HG02870 (cell line): ENCODE measurements around the gene NDUFA11.
A peak's percentile ranks its signal among the peaks of the same experiment; 100 is the strongest.

Experiments
- ATAC-seq: cut with Tn5 transposase; IDR thresholded peaks from one replicate; pipeline ENCODE4 v1.9.1; 2021; ENCODE audit warnings: mild to moderate bottlenecking, moderate library complexity; ENCODE audit not compliant: unreplicated experiment

Gene NDUFA11

DNA sequence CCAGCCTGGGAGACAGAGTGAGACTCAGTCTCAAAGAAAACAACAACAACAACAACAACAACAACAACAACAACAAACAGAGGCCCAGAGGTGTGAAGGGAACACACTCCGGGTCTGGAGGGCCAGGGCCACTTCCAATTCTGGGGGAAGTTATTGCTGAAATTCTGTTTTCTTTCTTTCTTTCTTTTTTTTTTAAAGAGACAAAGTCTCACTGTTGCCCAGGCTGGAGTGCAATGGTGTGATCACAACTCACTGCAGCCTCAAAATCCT, 7.0 kb upstream of the NDUFA11 start:
- ATAC-seq: no peak

DNA sequence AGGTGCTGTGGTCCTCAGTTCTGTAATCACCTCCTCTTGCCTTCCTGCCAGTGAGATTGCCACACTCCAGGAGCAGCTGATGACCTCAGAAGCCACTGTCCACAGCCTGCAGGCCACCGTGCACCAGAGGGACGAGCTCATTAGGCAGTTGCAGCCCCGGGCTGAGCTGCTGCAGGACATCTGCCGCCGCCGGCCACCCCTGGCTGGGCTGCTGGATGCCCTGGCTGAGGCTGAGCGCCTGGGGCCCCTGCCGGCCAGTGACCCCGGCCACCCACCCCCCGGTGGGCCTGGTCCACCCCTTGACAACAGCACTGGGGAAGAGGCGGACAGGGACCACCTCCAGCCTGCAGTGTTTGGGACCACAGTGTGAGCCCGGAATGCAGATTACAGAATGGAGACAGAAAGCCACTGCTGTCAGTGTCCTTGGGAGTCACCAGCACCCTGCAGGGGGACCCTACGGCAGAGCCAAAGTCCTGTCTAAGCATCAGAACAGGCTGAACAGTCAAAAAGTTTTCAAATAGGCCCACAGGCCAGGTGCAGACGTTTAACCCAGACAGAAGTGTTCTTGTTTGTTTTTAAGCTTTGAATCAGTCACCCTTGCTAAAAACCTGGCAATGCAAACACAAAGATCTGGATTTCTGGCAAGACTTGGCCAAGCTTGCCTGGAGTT, 5.3 kb upstream of the NDUFA11 start:
- no peak for ATAC-seq

DNA sequence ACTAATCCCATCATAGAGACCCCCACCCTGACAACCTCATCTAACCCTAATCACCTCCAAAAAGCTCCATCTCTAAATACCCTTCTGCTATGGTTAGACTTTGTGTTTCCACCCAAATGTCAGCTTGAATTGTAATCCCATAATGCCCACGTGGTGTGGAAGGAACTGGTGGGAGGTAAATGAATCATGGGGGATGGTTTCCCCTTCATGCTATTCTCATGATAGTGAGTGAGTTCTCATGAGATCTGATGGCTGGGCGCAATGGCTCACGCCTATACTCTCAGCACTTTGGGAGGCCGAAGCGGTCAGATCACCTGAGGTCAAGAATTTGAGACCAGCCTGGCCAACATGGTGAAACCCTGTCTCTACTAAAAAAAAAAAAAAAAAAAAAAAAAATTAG, 3.7 kb upstream of the NDUFA11 start:
- ATAC-seq: no peak

DNA sequence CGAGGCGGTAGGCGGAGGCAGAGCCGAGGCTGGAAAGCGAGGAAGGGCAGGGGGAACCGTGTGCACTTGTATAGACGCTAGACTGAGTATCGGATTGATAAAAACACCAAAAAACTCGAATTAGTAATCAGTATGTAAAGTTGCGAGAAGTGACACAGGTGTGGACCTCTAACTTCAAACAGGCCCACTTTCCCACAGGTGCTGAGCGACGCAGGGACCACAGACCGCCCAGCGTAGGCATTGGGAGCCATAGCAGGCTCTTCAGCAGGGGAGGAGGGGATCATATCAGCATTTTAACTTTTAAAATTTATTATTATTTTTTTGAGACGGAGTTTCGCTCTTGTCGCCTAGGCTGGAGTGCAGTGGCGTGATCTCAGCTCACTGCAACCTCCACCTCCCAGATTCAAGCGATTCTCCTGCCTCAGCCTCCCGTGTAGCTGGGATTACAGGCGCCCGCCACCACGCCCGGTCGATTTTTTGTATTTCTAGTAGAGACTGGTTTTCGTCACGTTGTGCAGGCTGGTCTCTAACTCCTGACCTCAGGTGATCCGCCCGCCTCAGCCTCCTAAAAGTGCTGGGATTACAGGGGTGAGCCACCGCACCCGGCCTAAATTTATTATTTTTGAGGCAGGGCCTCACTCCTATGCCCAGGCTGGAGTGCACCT, 1.7 kb upstream of the NDUFA11 start:
- no peak for ATAC-seq

DNA sequence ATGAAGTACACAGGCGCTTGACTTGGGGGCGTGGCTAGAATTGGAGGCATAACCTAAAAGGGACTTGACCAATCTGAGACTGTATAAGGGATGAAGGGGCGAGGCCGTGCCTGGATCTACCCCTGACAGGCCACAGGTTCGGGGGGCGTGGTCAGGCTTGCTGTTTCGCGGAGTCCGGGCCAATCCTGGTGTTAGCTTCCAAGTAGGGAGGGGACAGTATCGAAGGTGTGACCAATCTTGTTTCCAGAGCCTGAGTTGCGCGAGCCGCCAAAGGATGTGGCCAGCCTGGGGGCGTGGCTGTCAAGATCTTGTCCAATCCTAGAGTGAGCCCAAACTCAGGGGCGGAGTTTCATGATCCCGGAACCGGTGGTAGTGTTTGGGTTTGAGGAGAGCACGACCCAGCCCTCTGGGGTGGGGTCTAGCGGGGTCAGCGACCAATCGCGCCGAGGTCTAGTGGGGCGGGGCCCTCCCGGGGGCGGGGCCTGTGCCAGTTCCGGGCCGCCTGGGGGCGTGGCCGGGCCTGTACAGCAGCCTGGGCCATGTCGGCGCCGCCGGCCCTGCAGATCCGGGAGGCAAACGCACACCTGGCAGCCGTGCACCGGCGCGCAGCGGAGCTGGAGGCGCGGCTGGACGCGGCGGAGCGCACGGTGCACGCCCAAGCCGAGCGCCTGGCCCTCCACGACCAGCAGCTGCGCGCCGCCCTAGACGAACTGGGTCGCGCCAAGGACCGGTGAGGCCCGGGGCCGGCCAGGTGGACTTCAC, 943 bp upstream of the NDUFA11 start, which contains the start of gene VMAC:
VMAC (plus strand) TSS at position 521 of the 762 bp plus-strand sequence; CDS start at position 540, 19 bp downstream.
- ATAC-seq: peak; percentile 80

- no peak for ATAC-seq
Measured at GRCh38 chr19:5903056-5903623, 450 bp downstream of the NDUFA11 start.

- ATAC-seq: no peak
Measured at GRCh38 chr19:5900976-5901375, 2.6 kb downstream of the NDUFA11 start.

DNA sequence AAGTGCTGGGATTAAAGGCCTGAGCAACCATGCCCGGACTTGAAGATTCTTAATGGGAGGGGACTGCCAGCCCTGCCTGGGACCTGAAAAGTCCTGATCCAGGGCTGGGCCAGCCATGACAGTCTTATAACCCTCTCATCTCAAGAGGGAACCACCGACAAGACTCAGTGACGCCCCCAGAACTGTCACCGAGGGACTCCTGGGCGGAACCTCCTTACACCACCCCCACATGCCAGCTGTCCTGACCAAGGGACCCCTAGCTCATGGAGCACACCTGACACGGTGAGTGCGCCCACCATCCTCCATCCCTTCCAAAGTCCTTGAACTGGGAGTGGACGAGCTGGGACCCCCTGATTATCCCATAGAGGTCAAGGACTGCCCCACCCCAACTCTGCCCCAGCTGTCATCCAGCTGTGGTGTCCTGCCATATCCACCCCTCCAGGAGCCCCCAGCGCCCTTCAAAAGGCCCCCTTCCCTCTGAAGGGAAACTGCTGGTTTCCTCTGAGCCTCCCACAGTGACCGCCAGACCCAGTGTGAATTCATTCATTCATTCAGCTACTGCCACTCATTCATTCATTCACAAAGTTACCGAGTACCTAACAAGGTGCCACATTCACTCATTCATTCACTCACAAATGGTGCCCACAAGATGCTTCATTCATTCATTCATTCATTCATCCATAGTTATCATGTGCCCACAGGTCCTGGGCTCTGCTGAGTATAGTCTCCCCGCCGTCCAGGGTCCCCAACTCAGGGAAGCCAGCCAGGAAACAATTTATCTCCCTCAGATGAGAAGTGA, 3.7 kb downstream of the NDUFA11 start:
- ATAC-seq: no peak

DNA sequence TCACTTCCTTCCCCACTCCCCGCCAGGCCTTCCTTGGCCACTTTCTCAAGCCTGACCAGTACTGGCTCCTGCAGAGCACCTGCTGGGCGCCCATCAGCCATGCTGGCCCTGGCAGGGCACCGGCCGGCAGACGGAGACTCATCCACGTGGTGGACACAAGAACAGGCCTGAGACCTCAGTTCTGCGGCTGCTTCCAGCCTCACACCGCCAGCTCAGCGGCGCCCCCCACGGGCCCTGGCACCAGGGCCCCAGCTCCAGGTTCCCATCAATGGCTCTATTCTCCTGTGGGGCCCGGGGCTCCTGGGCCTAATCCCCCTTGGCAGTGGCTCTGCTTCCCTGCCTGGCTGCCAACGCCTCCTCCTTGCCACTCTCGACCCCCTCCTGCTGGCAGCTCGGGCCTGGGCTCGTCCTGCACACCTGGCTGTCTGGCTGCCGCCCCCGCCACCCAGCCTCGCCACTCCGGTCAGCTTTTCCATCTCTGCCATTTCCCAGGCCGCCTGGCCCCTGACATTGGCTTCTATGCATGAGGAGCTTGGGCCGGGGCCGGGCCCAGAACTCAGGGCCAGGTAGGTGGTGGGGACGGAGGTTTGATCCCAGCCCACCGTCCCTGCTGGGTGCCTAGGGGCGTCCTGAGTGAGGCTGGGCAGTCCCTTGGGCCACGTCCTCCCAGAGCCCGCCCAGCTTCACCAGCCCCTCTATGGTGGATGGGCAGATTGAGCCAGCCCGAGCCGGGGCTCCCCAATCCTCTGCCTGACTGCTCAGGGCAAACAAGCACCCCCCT, 6.2 kb downstream of the NDUFA11 start:
- no peak for ATAC-seq

- no peak for ATAC-seq
Measured at GRCh38 chr19:5896365-5897076, 7.1 kb downstream of the NDUFA11 start.

- no peak for ATAC-seq
Measured at GRCh38 chr19:5895890-5896289, 7.7 kb downstream of the NDUFA11 start.

- ATAC-seq: no peak
Measured at GRCh38 chr19:5895409-5895808, 8.2 kb downstream of the NDUFA11 start.

DNA sequence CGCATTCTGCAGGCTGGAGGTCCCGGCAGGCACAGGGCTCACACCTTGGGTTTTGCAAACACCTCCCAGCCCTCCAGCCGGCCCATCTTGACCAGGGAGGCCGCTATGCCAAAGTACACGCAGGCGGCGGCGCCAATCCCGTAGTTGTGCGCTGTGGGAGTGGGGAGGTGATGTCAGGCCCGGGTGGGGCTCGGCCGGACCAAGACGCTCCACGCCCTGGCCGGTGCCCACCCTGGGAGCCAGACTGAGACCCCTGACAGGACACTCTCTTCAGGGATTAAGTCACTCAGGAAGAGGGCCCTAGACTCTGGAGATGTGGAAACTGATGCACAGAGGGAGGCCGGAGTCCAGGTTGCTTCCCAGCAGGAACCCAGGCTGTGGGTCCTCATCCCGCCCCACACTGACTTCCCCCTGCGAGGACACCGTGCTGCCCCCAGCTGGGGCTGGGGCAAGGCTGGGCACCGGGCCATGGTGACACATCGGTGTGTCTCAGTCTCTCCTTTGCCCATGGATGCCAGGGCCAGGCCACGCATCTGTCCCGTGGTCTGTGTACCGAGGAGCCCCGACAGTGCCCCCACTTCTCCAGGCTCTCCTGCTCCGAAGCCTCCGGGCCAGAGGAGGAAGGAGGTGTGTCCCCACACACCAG, 8.8 kb downstream of the NDUFA11 start:
- no peak for ATAC-seq

- ATAC-seq: no peak
Measured at GRCh38 chr19:5893907-5894703, 9.5 kb downstream of the NDUFA11 start.

DNA sequence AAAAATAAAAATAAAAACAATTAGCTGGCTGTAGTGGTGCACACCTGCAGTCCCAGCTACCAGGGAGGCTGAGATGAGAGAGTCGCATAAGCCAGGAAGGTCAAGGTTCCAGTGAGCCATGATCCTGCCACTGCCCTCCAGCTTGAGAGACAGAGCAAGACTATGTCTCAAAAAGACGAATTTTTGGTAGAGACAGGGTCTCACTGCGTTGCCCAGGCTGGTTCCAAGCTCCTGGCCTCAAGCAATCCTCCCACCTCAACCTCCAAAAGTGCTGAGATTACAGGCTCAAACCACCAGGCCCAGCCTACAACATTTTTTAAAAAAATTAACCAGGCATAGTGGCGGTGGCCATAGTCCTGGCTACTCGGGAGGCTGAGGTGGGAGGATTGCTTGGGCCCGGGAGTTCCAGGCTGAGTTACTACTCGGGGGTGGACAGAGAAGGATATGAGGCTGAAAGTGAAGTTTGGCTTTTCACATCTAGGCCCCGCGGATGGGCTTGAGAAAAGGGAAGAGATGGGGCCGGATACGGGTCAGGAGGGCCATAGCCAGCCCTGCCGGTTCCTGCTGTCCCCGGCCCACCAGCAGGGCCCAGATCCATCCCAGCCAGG, 10.2 kb downstream of the NDUFA11 start:
- no peak for ATAC-seq

DNA sequence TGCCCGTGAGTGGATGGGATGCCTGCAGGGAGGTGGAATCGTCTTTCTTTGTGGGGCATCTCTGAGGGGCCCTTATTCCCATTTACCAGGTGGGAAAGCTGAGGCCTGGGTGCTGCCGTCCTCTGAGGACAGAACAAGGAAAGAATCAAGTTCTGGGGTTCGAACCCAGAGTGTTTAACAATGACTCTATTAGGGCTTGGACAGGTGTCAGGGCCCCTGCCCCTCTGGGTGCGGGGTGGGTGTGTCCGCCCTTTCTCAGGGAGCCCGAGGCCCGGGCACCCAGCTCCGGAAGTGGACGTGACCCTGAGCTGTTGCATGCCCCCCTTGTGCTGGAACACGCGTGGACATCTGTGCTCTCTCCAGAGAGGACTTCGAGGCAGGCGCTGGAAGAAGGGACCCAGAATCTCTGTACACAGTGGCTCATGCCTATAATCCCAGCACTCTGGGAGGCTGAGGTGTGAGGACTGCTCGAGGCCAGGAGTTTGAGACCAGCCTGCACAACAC, 10.8 kb downstream of the NDUFA11 start:
- ATAC-seq: no peak

- ATAC-seq: no peak
Measured at GRCh38 chr19:5891938-5892771, 11.4 kb downstream of the NDUFA11 start.
